ENCODE data around the gene ANKDD1B. TPM values are rescaled to one million over a fixed set of nuclear protein-coding genes. Genes with fewer than 3 reads are reported as not detected.
"Not testable (repeated sequence)": the region's sequence is repeated elsewhere in the genome, so short reads cannot be mapped to it uniquely, and the experiment has no call there.

Gene ANKDD1B
- total and polyA plus RNA-seq, 9 donors, result 0.46 to 1.3 (median 0.57) TPM

- H3K4me3 ChIP-seq (ENCODE audit: low read length), result no peak overlapping the region
- WGBS (ENCODE audit: insufficient coverage), result no CpG with 5 or more reads among the region's 1 CpG
Observed at GRCh38 chr5:75690669-75691068, 79.4 kb downstream of the ANKDD1B start.

GRCh38 chr5:75694781-75695180 is 83.5 kb downstream of the ANKDD1B start:
- Histone ChIP-seq H3K27me3 (ENCODE audit: control insufficient read depth, insufficient read depth, low read length) (no peaks in the 10 kb centered on the region), H3K27ac (ENCODE audit: low read length) (no peak overlapping the region), H3K9me3 (replicated peaks; ENCODE audit: control insufficient read depth, low read depth, low read length) (no peaks in the 10 kb centered on the region), H3K36me3 (ENCODE audit: control insufficient read depth, insufficient read depth, low read length) (peaks cover 10% of the 10 kb centered on the region), H3K4me1 (ENCODE audit: control insufficient read depth, insufficient read depth, low read length) (no peaks in the 10 kb centered on the region), H3K4me3 (ENCODE audit: low read length) (no peak overlapping the region)
- no CpG with 5 or more reads among the region's 1 CpG for WGBS (ENCODE audit: insufficient coverage)
- DNase-seq, result no peak

More at GRCh38 chr5:75690669-75691068, 79.4 kb downstream of the ANKDD1B start:
- H3K27me3 ChIP-seq (ENCODE audit: control insufficient read depth, insufficient read depth, low read length), result no peaks in the 10 kb centered on the region
- H3K9me3 ChIP-seq (replicated peaks; ENCODE audit: control insufficient read depth, low read depth, low read length), result no peaks in the 10 kb centered on the region
- no peak for DNase-seq
- H3K27ac ChIP-seq (ENCODE audit: low read length), result no peak overlapping the region
- H3K4me1 ChIP-seq (ENCODE audit: control insufficient read depth, insufficient read depth, low read length), result no peaks in the 10 kb centered on the region
- H3K36me3 ChIP-seq (ENCODE audit: control insufficient read depth, insufficient read depth, low read length), result peaks cover 11% of the 10 kb centered on the region

GRCh38 chr5:75695472-75696351 is 84.5 kb downstream of the ANKDD1B start:
- 95% methylated on average over 15 of the region's 22 CpGs for WGBS (ENCODE audit: insufficient coverage)
- H3K27me3 ChIP-seq (ENCODE audit: control insufficient read depth, insufficient read depth, low read length); H3K36me3 ChIP-seq (ENCODE audit: control insufficient read depth, insufficient read depth, low read length); H3K4me3 ChIP-seq (ENCODE audit: low read length); H3K9me3 ChIP-seq (replicated peaks; ENCODE audit: control insufficient read depth, low read depth, low read length); H3K4me1 ChIP-seq (ENCODE audit: control insufficient read depth, insufficient read depth, low read length); DNase-seq; H3K27ac ChIP-seq (ENCODE audit: low read length): not testable (repeated sequence)

GRCh38 chr5:75701856-75702255 is 90.6 kb downstream of the ANKDD1B start:
- Histone ChIP-seq H3K36me3 (ENCODE audit: control insufficient read depth, insufficient read depth, low read length) (peaks cover 11% of the 10 kb centered on the region), H3K4me1 (ENCODE audit: control insufficient read depth, insufficient read depth, low read length) (no peaks in the 10 kb centered on the region), H3K9me3 (replicated peaks; ENCODE audit: control insufficient read depth, low read depth, low read length) (no peaks in the 10 kb centered on the region), H3K4me3 (ENCODE audit: low read length) (no peak overlapping the region), H3K27ac (ENCODE audit: low read length) (no peak overlapping the region), H3K27me3 (ENCODE audit: control insufficient read depth, insufficient read depth, low read length) (no peaks in the 10 kb centered on the region)
- 83% methylated on average over 1 of the region's 4 CpGs for whole genome bisulfite sequencing (ENCODE audit: insufficient coverage)
- no peak for DNase-seq

GRCh38 chr5:75706016-75706415 is 94.8 kb downstream of the ANKDD1B start:
- WGBS (ENCODE audit: insufficient coverage), result no CpG with 5 or more reads among the region's 1 CpG

GRCh38 chr5:75706775-75707174 is 95.5 kb downstream of the ANKDD1B start:
- Histone ChIP-seq H3K4me3 (ENCODE audit: low read length) (no peak overlapping the region), H3K9me3 (replicated peaks; ENCODE audit: control insufficient read depth, low read depth, low read length) (no peaks in the 10 kb centered on the region), H3K36me3 (ENCODE audit: control insufficient read depth, insufficient read depth, low read length) (peaks cover 22% of the 10 kb centered on the region), H3K27me3 (ENCODE audit: control insufficient read depth, insufficient read depth, low read length) (no peaks in the 10 kb centered on the region), H3K27ac (ENCODE audit: low read length) (no peak overlapping the region), H3K4me1 (ENCODE audit: control insufficient read depth, insufficient read depth, low read length) (no peaks in the 10 kb centered on the region)
- WGBS (ENCODE audit: insufficient coverage), result 81% methylated on average over 2 of the region's 3 CpGs
- no peak for DNase-seq

More at GRCh38 chr5:75706016-75706415, 94.8 kb downstream of the ANKDD1B start:
- Histone ChIP-seq H3K9me3 (replicated peaks; ENCODE audit: control insufficient read depth, low read depth, low read length) (no peaks in the 10 kb centered on the region), H3K4me1 (ENCODE audit: control insufficient read depth, insufficient read depth, low read length) (no peaks in the 10 kb centered on the region), H3K27me3 (ENCODE audit: control insufficient read depth, insufficient read depth, low read length) (no peaks in the 10 kb centered on the region), H3K36me3 (ENCODE audit: control insufficient read depth, insufficient read depth, low read length) (peaks cover 23% of the 10 kb centered on the region), H3K27ac (ENCODE audit: low read length) (no peak overlapping the region), H3K4me3 (ENCODE audit: low read length) (no peak overlapping the region)
- DNase-seq, result no peak

- no CpG with 5 or more reads among the region's 1 CpG for WGBS (ENCODE audit: insufficient coverage)
- Histone ChIP-seq H3K36me3 (ENCODE audit: control insufficient read depth, insufficient read depth, low read length) (peaks cover 13% of the 10 kb centered on the region), H3K27me3 (ENCODE audit: control insufficient read depth, insufficient read depth, low read length) (no peaks in the 10 kb centered on the region), H3K4me1 (ENCODE audit: control insufficient read depth, insufficient read depth, low read length) (no peaks in the 10 kb centered on the region), H3K9me3 (replicated peaks; ENCODE audit: control insufficient read depth, low read depth, low read length) (no peaks in the 10 kb centered on the region), H3K4me3 (ENCODE audit: low read length) (no peak overlapping the region), H3K27ac (ENCODE audit: low read length) (no peak overlapping the region)
- DNase-seq, result no peak
Observed at GRCh38 chr5:75707911-75708509, 96.8 kb downstream of the ANKDD1B start.

- Histone ChIP-seq H3K4me3 (ENCODE audit: low read length) (no peak overlapping the region), H3K27me3 (ENCODE audit: control insufficient read depth, insufficient read depth, low read length) (no peaks in the 10 kb centered on the region), H3K9me3 (replicated peaks; ENCODE audit: control insufficient read depth, low read depth, low read length) (no peaks in the 10 kb centered on the region), H3K27ac (ENCODE audit: low read length) (no peak overlapping the region), H3K4me1 (ENCODE audit: control insufficient read depth, insufficient read depth, low read length) (no peaks in the 10 kb centered on the region), H3K36me3 (ENCODE audit: control insufficient read depth, insufficient read depth, low read length) (peaks cover 17% of the 10 kb centered on the region)
- DNase-seq, result peak; percentile 38
- WGBS (ENCODE audit: insufficient coverage), result no CpG with 5 or more reads among the region's 1 CpG
Observed at GRCh38 chr5:75710637-75711036, 99.4 kb downstream of the ANKDD1B start.

GRCh38 chr5:75711151-75711550 is 99.9 kb downstream of the ANKDD1B start:
- Histone ChIP-seq H3K4me1 (ENCODE audit: control insufficient read depth, insufficient read depth, low read length) (peaks cover 2% of the 10 kb centered on the region), H3K27ac (ENCODE audit: low read length) (no peak overlapping the region), H3K27me3 (ENCODE audit: control insufficient read depth, insufficient read depth, low read length) (no peaks in the 10 kb centered on the region), H3K4me3 (ENCODE audit: low read length) (no peak overlapping the region), H3K36me3 (ENCODE audit: control insufficient read depth, insufficient read depth, low read length) (peaks cover 17% of the 10 kb centered on the region), H3K9me3 (replicated peaks; ENCODE audit: control insufficient read depth, low read depth, low read length) (no peaks in the 10 kb centered on the region)
- no CpG with 5 or more reads among the region's 1 CpG for WGBS (ENCODE audit: insufficient coverage)
- no peak for DNase-seq

- Histone ChIP-seq H3K36me3 (ENCODE audit: control insufficient read depth, insufficient read depth, low read length) (peaks cover 14% of the 10 kb centered on the region), H3K27ac (ENCODE audit: low read length) (no peak overlapping the region), H3K27me3 (ENCODE audit: control insufficient read depth, insufficient read depth, low read length) (no peaks in the 10 kb centered on the region), H3K9me3 (replicated peaks; ENCODE audit: control insufficient read depth, low read depth, low read length) (no peaks in the 10 kb centered on the region), H3K4me3 (ENCODE audit: low read length) (no peak overlapping the region), H3K4me1 (ENCODE audit: control insufficient read depth, insufficient read depth, low read length) (peaks cover 8% of the 10 kb centered on the region)
- DNase-seq, result no peak
- WGBS (ENCODE audit: insufficient coverage), result no CpG with 5 or more reads among the region's 2 CpGs
Observed at GRCh38 chr5:75712091-75712490, 100.8 kb downstream of the ANKDD1B start.

Measured in muscle of leg (tissue), 11 donors.